ENCODE data around the gene ALK.

DNA sequence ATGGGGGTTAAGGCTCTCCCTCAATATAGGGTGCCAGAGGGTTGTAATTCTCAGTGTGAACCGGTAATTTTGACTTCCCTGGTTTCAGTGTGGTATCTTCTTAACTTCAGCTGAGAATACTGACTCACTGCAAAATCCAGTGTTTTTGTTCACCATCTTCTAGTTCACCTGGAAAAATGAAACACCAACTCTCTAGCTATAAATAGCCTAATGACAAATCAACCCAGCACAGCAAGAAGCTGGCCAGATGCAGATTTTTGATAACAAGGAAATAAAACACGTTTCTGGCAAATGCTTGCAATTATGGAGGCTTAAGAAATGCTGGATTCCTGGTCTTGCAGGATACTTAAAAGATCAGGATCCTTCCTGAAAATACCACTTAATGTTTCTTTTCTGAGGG is 613.9 kb downstream of the ALK start:
- no peak for TF ChIP-seq TAF1 (IDR thresholded peaks at IDR 0.05; ENCODE audit: borderline replicate concordance, insufficient read depth, low read length)
- TF ChIP-seq POLR2AphosphoS5 (IDR thresholded peaks at IDR 0.05; ENCODE audit: low read depth, low read length): no peak
